ENCODE data around the gene ZNF410.

ZNF410 gene

DNA sequence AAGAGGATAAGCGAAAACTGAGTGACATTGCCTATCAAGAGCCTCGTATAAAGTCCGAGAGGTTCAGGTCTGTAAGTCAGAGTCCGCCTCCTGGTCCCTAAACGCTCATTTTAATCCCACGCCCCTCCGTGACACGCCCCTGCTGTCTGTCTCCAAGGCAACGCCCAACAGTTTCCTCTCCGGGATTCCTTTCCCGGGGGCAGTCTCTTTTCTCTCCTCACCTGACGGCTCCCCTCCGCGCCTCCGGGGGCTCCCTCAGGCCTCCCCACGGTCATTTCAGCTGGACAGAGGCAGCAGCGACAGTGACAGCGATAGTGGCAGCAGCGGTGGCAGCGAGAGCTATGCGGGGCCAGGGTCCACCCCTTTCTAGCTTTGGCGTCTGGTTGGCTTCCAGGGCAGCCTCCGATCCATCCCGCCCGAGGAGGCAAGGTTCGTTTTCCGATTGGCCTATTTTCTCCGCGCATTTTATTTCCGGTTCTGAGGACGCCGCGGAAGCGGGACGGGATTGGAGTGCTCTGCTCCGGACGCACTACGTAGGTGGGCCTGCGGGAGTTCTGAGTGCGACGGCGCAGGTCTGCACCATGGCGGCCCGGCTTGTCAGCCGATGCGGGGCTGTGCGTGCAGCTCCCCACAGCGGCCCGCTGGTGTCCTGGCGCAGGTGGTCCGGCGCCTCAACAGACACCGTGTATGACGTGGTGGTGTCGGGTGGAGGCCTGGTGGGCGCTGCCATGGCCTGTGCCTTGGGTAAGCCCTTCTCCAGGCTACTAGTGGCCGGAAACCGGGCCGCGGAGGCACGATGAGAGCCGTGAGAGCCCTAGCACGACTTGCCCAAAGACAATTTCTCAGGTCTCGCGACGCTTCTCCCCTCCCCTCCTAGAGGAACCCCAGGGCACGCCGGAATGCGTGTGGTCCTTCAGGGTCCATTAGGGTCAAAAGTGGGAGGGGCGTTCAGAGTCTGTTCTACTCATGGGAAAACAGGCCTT lies 63.4 kb downstream of the ZNF410 start, which contains the start of the genes COQ6 and FAM161B:
COQ6 (plus strand) TSS at position 551 of the 983 bp plus-strand sequence; CDS start at position 582, 31 bp downstream.
FAM161B (minus strand) TSS at position 343 of the 983 bp plus-strand sequence; CDS start at position 275, 68 bp downstream.
- peak; percentile 81 to 90 for DNase-seq (ENCODE audit: low read depth in 1 of 2, low spot score in 1 of 2)

DNA sequence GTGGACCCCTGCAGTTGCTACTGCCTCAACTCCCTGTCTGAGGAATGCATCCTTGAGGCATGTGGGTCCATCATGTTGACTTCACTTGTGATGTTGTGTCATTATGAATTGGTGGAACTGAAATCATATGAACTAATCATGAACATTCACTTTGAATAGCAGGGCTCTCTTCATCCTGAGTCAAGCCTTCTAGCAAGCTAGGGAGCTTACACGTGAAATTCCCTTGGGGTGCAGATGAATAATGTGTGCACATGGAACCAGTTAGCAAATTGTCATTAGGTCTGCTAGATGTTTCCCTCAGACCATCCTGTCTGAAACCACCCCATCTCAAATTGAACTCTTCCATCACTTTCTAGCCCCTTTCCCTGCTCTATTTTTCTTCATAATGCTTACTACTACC lies 67.1 kb downstream of the ZNF410 start:
- no peak for DNase-seq (ENCODE audit: low read depth in 1 of 2, low spot score in 1 of 2)

DNA sequence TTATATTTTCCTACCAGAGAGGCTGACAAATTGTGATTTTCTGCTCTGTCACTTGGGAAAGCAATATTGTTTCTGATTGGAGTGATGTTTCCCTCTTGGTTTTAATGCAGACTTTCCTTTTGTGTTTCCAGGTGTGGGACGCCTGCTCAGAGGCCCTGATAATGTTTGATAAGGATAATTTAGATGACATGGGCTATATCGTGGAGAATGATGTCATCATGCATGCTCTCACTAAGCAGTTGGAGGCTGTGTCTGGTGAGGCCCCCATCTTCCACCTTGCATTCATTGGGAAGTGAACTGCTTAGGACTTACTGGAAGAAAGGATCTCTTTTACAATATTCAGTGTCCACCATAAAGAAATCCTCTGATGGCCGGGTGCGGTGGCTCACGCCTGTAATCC lies 69.0 kb downstream of the ZNF410 start:
- DNase-seq (ENCODE audit: low read depth in 1 of 2, low spot score in 1 of 2): no peak

DNA sequence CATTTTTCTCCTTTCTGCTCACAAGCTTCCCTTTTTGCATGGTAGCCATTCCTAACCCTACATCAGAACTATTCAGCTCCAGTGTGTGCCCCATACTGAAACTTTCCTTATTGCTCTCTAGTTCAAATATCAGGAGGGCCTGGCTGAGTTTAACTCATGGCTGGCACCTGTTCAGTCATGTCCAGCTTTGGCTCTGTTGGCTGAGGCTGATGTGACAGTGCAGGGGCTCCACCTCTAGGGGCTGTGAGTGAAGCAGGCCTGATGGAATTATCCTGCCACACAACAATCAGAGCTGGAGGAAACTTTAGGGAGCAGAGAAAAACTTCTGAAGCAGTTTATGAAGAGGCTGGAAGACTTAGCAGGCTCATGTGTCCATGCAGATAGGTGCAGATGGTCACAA lies 71.9 kb downstream of the ZNF410 start:
- DNase-seq (ENCODE audit: low read depth in 1 of 2, low spot score in 1 of 2): no peak

DNA sequence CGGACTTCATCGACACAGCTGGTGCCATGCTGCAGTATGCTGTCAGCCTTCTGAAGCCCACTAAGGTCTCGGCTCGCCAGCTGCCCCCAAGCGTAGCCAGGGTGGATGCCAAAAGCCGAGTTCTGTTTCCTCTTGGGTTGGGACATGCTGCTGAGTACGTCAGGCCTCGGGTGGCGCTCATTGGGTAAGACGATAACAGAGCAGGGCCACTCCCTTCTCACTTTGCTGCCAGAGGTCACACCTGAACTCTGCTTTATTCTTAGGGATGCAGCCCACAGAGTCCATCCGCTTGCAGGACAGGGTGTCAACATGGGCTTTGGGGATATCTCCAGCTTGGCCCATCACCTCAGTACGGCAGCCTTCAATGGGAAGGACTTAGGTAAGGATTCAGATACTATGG lies 74.5 kb downstream of the ZNF410 start:
- no peak for DNase-seq (ENCODE audit: low read depth in 1 of 2, low spot score in 1 of 2)

DNA sequence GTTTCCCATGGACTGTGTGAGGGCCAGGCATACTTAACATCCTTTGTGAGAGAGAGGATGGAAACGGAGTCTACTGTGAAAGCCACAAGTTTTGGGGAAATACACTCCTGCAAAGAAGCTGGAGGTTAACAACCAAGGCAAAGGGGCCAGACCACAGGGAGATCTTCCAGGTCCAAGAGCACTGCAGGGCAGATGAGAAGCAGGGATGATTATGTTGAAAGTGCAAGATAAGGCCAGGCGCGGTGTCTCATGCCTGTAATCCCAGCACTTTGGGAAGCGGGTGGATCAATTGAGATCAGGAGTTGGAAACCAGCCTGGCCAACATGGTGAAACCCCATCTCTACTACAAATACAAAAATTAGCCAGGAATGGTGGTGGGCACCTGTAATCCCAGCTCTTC lies 78.6 kb downstream of the ZNF410 start:
- no peak for DNase-seq (ENCODE audit: low read depth in 1 of 2, low spot score in 1 of 2)

DNA sequence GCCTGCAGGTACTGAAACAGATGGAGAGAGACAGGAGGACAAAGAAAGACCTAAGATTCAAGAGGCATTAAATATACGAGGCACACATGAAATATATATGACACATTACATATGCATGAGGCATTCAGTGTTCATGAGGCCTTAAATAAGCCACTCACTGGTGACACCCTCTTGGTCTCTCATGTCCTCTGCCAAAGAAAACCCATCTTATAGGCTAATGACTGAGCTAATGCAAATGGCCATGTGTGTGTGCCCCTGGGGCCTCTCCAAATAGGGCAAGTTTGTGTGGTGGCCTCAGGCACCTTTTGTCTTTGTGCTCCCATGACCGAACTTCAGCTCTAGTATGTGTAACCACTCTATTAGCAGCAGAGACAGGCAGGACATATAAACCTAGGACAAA lies 82.2 kb downstream of the ZNF410 start:
- no peak for DNase-seq (ENCODE audit: low read depth in 1 of 2, low spot score in 1 of 2)

DNA sequence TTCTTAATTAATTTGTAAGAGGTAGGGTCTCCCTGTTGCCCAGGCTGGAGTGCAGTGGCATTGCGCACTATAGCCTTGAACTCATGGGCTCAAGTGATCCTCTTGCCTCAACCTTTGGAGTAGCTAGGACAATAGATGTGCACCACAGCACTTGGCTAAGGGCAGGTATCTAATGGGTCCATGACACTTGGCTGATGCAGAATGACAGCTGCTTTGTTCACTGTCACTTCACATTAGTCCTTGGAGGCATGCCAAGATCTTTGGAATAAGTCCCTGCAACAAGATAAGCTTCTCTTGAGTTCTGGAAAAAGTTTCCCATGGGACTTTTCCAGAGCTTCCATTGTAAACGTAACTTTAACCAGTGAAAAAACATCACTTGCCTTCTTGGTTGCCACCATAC lies 86.8 kb downstream of the ZNF410 start:
- no peak for DNase-seq (ENCODE audit: low read depth in 1 of 2, low spot score in 1 of 2)

DNA sequence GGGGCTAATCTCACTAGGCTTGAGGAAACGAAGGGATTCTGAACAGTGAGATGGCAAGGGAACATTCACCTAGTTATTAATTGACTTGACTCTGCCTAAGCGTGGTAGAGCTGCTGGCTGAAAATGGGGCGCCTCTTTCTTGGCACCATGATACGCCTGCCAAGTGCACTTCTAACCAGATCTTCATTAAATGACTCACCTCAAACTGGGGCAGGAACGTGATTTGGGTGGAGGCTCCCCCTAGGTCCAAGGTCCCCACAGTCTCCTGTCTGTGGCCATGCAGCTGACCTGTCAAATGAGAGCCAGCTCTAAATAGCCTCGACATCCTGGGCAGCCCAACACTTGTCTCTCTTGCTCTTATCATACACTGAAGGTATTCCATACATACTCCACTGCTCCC lies 89.5 kb downstream of the ZNF410 start:
- no peak for DNase-seq (ENCODE audit: low read depth in 1 of 2, low spot score in 1 of 2)

DNA sequence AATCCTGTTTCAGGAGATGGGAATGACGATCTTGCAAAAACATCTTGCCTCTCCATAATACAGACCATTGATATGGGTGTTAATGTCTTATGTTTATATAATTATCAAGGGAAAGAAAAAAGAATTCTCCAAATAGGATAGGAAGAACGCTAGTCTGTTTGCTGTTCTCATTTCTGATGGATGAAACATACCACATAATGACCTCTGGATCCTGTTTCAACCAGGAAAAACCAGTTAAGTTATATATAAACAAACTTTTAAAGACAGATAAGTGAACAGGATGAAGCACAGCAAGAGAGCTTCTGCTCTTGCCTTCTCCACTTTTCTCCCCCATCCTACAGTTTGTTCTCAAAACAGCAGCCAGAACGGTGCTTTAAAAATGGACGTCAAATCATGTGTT lies 91.2 kb downstream of the ZNF410 start:
- DNase-seq (ENCODE audit: low read depth in 1 of 2, low spot score in 1 of 2): no peak
